IMR-90 (cell line): ENCODE measurements around the gene FAM163A. TPM values are rescaled to one million over a fixed set of nuclear protein-coding genes. Genes with fewer than 3 reads are reported as not detected.

ENCODE experiments used
- ATAC-seq: fragments of 200-7000 bp; cut with Tn5 transposase; 2 replicates; pipeline ENCODE4 v1.9.1; 2020; ENCODE audit warnings: low read depth, mild to moderate bottlenecking, moderate library complexity
- BruUV-seq: library from RNA; stranded (reverse); fragments of 400-500 nt; replicated peaks from 2 replicates; lab custom pipeline; 2021; lab: Mats Ljungman, UMichigan
- CTCF ChIA-PET: fragments of 300-600 bp; formaldehyde crosslinking; extraction: SDS; loops from one replicate; lab custom pipeline; 2021; ENCODE audit warnings: antibody characterized with exemption; lab: Yijun Ruan, JAX
- POLR2A ChIA-PET: fragments of 300-600 bp; sonication (Branson Sonifier 250); formaldehyde crosslinking; loops from one replicate; lab custom pipeline; 2022; ENCODE audit warnings: antibody characterized with exemption; ENCODE audit not compliant: unreplicated experiment; lab: Charles Lee
- DNase-seq: peaks from one replicate; pipeline ENCODE4 v3.0.0; 2013
- H2AFZ ChIP-seq: replicated peaks from 2 replicates; pipeline ENCODE3; 2013; ENCODE audit warnings: low read length, mild to moderate bottlenecking; ENCODE audit not compliant: poor library complexity
- H2AK5ac ChIP-seq: 2 replicates; pipeline ENCODE4 v1.6.1; 2013; ENCODE audit warnings: low read depth, low read length, inconsistent platforms
- H2AK9ac ChIP-seq: replicated peaks from 2 replicates; pipeline ENCODE3; 2013; ENCODE audit warnings: mild to moderate bottlenecking, low read depth, low read length, moderate library complexity; ENCODE audit not compliant: poor library complexity
- H2BK120ac ChIP-seq: 2 replicates; pipeline ENCODE4 v1.6.1; 2013; ENCODE audit warnings: low read depth, low read length, inconsistent platforms
- H2BK15ac ChIP-seq: 3 replicates; pipeline ENCODE4 v1.6.1; 2013; ENCODE audit warnings: low read depth, low read length, inconsistent platforms
- H2BK20ac ChIP-seq: 2 replicates; pipeline ENCODE4 v1.6.1; 2013; ENCODE audit warnings: low read depth, mild to moderate bottlenecking, inconsistent platforms, low read length, moderate library complexity
- H2BK5ac ChIP-seq: 2 replicates; pipeline ENCODE4 v1.6.1; 2013; ENCODE audit warnings: mild to moderate bottlenecking, low read depth, low read length, inconsistent platforms; ENCODE audit not compliant: poor library complexity, severe bottlenecking
- H3K14ac ChIP-seq: replicated peaks from 2 replicates; pipeline ENCODE4 v1.6.1; 2013; ENCODE audit warnings: low read depth, low read length, inconsistent platforms
- H3K18ac ChIP-seq: 2 replicates; pipeline ENCODE4 v1.6.1; 2013; ENCODE audit warnings: low read depth, low read length, control low read depth
- H3K23ac ChIP-seq: 2 replicates; pipeline ENCODE4 v1.6.1; 2013; ENCODE audit warnings: low read depth, low read length, inconsistent platforms
- H3K27ac ChIP-seq: 2 replicates; pipeline ENCODE4 v1.5.1; 2013; ENCODE audit warnings: mild to moderate bottlenecking, control low read depth, low read length; ENCODE audit not compliant: insufficient read depth
- H3K27me3 ChIP-seq: 2 replicates; pipeline ENCODE4 v1.6.1; 2013; ENCODE audit warnings: low read length; ENCODE audit not compliant: control insufficient read depth, insufficient read depth
- H3K36me3 ChIP-seq: 2 replicates; pipeline ENCODE4 v1.6.1; 2013; ENCODE audit warnings: low read length, mixed read lengths; ENCODE audit not compliant: control insufficient read depth, insufficient read depth
- H3K4ac ChIP-seq: 2 replicates; pipeline ENCODE4 v1.6.1; 2013; ENCODE audit warnings: low read depth, low read length, inconsistent platforms
- H3K4me1 ChIP-seq: 2 replicates; pipeline ENCODE4 v1.6.1; 2013; ENCODE audit warnings: low read length, mixed read lengths; ENCODE audit not compliant: control insufficient read depth, insufficient read depth
- H3K4me2 ChIP-seq: 2 replicates; pipeline ENCODE4 v1.6.1; 2013; ENCODE audit warnings: low read depth, mild to moderate bottlenecking, control low read depth, low read length, moderate library complexity
- H3K4me3 ChIP-seq: 2 replicates; pipeline ENCODE4 v1.5.1; 2013; ENCODE audit warnings: low read depth, mild to moderate bottlenecking, control low read depth, low read length, moderate library complexity; ENCODE audit not compliant: insufficient read depth
- H3K56ac ChIP-seq: 2 replicates; pipeline ENCODE4 v1.6.1; 2013; ENCODE audit warnings: low read length, inconsistent platforms; ENCODE audit not compliant: insufficient read depth; ENCODE audit errors: extremely low read depth
- H3K79me1 ChIP-seq, 2 experiments: 2 replicates each; pipeline ENCODE4 v1.6.1; 2013; ENCODE audit warnings: low read length in 2 of 2, inconsistent platforms in 1 of 2, low read depth in 1 of 2
- H3K9ac ChIP-seq: 2 replicates; pipeline ENCODE4 v1.6.1; 2013; ENCODE audit warnings: low read depth, low read length, control low read depth
- H3K9me1 ChIP-seq: 2 replicates; pipeline ENCODE4 v1.6.1; 2013; ENCODE audit warnings: low read length, inconsistent platforms; ENCODE audit not compliant: insufficient read depth
- H3K9me3 ChIP-seq: 2 replicates; pipeline ENCODE4 v1.6.1; 2013; ENCODE audit warnings: low read length; ENCODE audit not compliant: control insufficient read depth, insufficient read depth
- H4K20me1 ChIP-seq: 2 replicates; pipeline ENCODE4 v1.6.1; 2013; ENCODE audit warnings: low read length, inconsistent platforms; ENCODE audit not compliant: insufficient read depth
- H4K5ac ChIP-seq: 2 replicates; pipeline ENCODE4 v1.6.1; 2013; ENCODE audit warnings: mild to moderate bottlenecking, low read depth, low read length, control low read depth
- H4K8ac ChIP-seq, 2 experiments: 2 replicates each; pipeline ENCODE4 v1.6.1; 2013; ENCODE audit warnings: low read depth in 2 of 2, low read length in 2 of 2, control low read depth in 1 of 2, inconsistent platforms in 1 of 2
- H4K91ac ChIP-seq: 2 replicates; pipeline ENCODE4 v1.6.1; 2013; ENCODE audit warnings: low read depth, low read length, inconsistent platforms; ENCODE audit not compliant: insufficient read depth
- BHLHE40 ChIP-seq: fragments of 150-350 bp; IDR thresholded peaks from 2 replicates; pipeline ENCODE4 v1.6.1; 2016; ENCODE audit warnings: mild to moderate bottlenecking, low read depth, low read length
- CEBPB ChIP-seq: IDR thresholded peaks from 2 replicates; pipeline ENCODE4 v1.6.1; 2012; ENCODE audit warnings: low read depth, low read length, improper control_type of control experiment
- CHD1 ChIP-seq: IDR thresholded peaks from 2 replicates; pipeline ENCODE4 v1.6.1; 2012; ENCODE audit warnings: low read depth, low read length, improper control_type of control experiment
- CTCF ChIP-seq: conservative IDR thresholded peaks from 2 replicates; pipeline ENCODE4 v1.5.1; 2012; ENCODE audit warnings: mild to moderate bottlenecking, low read depth, low read length, improper control_type of control experiment
- FOS ChIP-seq: fragments of 150-350 bp; IDR thresholded peaks from 2 replicates; pipeline ENCODE4 v1.6.1; 2016; ENCODE audit warnings: low read depth, low read length
- MAFK ChIP-seq: IDR thresholded peaks from 2 replicates; pipeline ENCODE4 v1.6.1; 2012; ENCODE audit warnings: low read depth, low read length, improper control_type of control experiment
- MAZ ChIP-seq: IDR thresholded peaks from 2 replicates; pipeline ENCODE4 v1.6.1; 2012; ENCODE audit warnings: low read depth, mild to moderate bottlenecking, low read length, improper control_type of control experiment, moderate library complexity, borderline replicate concordance
- MXI1 ChIP-seq: IDR thresholded peaks from 2 replicates; pipeline ENCODE4 v1.6.1; 2012; ENCODE audit warnings: low read depth, mild to moderate bottlenecking, low read length, moderate library complexity, borderline replicate concordance
- NFE2L2 ChIP-seq: fragments of 150-350 bp; IDR thresholded peaks from 2 replicates; pipeline ENCODE4 v1.6.1; 2016; ENCODE audit warnings: low read depth, mild to moderate bottlenecking, low read length
- POLR2A ChIP-seq: IDR thresholded peaks from 2 replicates; pipeline ENCODE4 v1.6.1; 2012; ENCODE audit warnings: mild to moderate bottlenecking, low read depth, low read length
- RAD21 ChIP-seq: IDR thresholded peaks from 2 replicates; pipeline ENCODE4 v1.6.1; 2012; ENCODE audit warnings: low read length, improper control_type of control experiment
- RCOR1 ChIP-seq: IDR thresholded peaks from 2 replicates; pipeline ENCODE4 v1.6.1; 2012; ENCODE audit warnings: mild to moderate bottlenecking, low read length, improper control_type of control experiment; ENCODE audit not compliant: insufficient replicate concordance
- RFX5 ChIP-seq: IDR thresholded peaks from 2 replicates; pipeline ENCODE4 v1.8.0; 2012; ENCODE audit warnings: low read depth, mild to moderate bottlenecking, low read length, moderate library complexity
- SMC3 ChIP-seq: fragments of 150-350 bp; IDR thresholded peaks from 2 replicates; pipeline ENCODE4 v1.6.1; 2016; ENCODE audit warnings: low read depth, mild to moderate bottlenecking, antibody characterized with exemption, low read length, moderate library complexity
- WGBS, 2 experiments: methylation state at CpG; one replicate each; pipeline versions ENCODE4 v1.1.5 to v1.1.7; 2013; ENCODE audit warnings: missing lambda C conversion rate in 2 of 2; ENCODE audit not compliant: insufficient read length in 1 of 2; ENCODE audit errors: extremely low coverage in 2 of 2; 5-methylcytosine and 5-hydroxymethylcytosine counted together
- dilution Hi-C: fragments of 300-500 bp; cut with HindIII; formaldehyde crosslinking; loops from one replicate; pipeline ENCODE4 v1.14.3; 2018; ENCODE audit warnings: low sequenced_read_pairs; ENCODE audit not compliant: unreplicated experiment
- in situ Hi-C: fragments of 300-500 bp; cut with MboI; formaldehyde crosslinking; loops from 3 replicates; pipeline ENCODE4 v1.14.3; 2019; ENCODE audit warnings: low sequenced_read_pairs, inconsistent platforms, mixed read lengths
- intact Hi-C: fragments of 100-400 bp; cut with micrococcal nuclease; formaldehyde crosslinking; loops from 2 replicates; pipeline ENCODE4 v1.10.0; 2022
- polyA plus RNA-seq, 3 experiments: library from polyadenylated mRNA; depleted of rRNA; stranded (reverse); fragments of >200 nt; gene quantifications; 2 replicates each; pipeline ENCODE4 v1.2.3, GENCODE V29; 2012; ENCODE audit warnings: low replicate concordance in 1 of 3
- total RNA-seq: library from RNA; depleted of rRNA; stranded (reverse); fragments of >200 nt; gene quantifications from 2 replicates; pipeline ENCODE4 v1.2.3, GENCODE V29; 2012
- TF ChIP-seq, protein P1 (sequence below): fragments of 150-350 bp; IDR thresholded peaks from 2 replicates; pipeline ENCODE4 v1.6.1; 2016; ENCODE audit warnings: low read depth, mild to moderate bottlenecking, low read length, moderate library complexity, borderline replicate concordance
- TF ChIP-seq, protein P2 (sequence below): fragments of 150-350 bp; IDR thresholded peaks from 2 replicates; pipeline ENCODE4 v1.6.1; 2017; ENCODE audit warnings: mild to moderate bottlenecking, antibody characterized with exemption, low read length, low read depth

The FAM163A gene
- total and polyA plus RNA-seq, 2 of the 4 experiments (the other 2 are of a cell fraction), result not detected

- Histone ChIP-seq H3K4me3 (no peak overlapping the region), H4K8ac (no peak overlapping the region), H2BK120ac (no peak overlapping the region), H2AK9ac (no peak overlapping the region), H4K91ac (no peak overlapping the region), H3K56ac (no peak overlapping the region), H3K14ac (no peak overlapping the region), H3K27me3 (peaks cover 61% of the 10 kb centered on the region), H3K9me1 (no peaks in the 10 kb centered on the region), H3K18ac (no peak overlapping the region), H4K5ac (no peak overlapping the region), H2BK20ac (no peak overlapping the region), H3K36me3 (no peaks in the 10 kb centered on the region), H3K4ac (no peak overlapping the region), H2BK15ac (no peak overlapping the region), H2AK5ac (no peak overlapping the region), H3K9ac (no peak overlapping the region), H3K4me1 (no peaks in the 10 kb centered on the region), H3K27ac (no peak overlapping the region), H3K4me2 (no peak overlapping the region), H2BK5ac (no peak overlapping the region), H2AFZ (no peak overlapping the region), H3K9me3 (peaks cover 2% of the 10 kb centered on the region), H3K23ac (no peak overlapping the region), H3K79me1 (no peaks in the 10 kb centered on the region), H4K20me1 (no peaks in the 10 kb centered on the region)
- DNase-seq (no peak), ATAC-seq (no peak)
- POLR2A ChIA-PET, result no interaction called here
- in situ Hi-C loops, result no loop called here
- CTCF ChIA-PET, result no interaction called here
- TF ChIP-seq MAZ (no peak), CHD1 (no peak), CEBPB (no peak), POLR2A (no peak), BHLHE40 (no peak), SMC3 (no peak), RAD21 (no peak), FOS (no peak), RFX5 (no peak), MXI1 (no peak), CTCF (no peak), NFE2L2 (no peak), MAFK (no peak), RCOR1 (no peak)
- TF ChIP-seq, protein P1, sequence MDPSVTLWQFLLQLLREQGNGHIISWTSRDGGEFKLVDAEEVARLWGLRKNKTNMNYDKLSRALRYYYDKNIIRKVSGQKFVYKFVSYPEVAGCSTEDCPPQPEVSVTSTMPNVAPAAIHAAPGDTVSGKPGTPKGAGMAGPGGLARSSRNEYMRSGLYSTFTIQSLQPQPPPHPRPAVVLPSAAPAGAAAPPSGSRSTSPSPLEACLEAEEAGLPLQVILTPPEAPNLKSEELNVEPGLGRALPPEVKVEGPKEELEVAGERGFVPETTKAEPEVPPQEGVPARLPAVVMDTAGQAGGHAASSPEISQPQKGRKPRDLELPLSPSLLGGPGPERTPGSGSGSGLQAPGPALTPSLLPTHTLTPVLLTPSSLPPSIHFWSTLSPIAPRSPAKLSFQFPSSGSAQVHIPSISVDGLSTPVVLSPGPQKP, result no peak
- TF ChIP-seq, protein P2, sequence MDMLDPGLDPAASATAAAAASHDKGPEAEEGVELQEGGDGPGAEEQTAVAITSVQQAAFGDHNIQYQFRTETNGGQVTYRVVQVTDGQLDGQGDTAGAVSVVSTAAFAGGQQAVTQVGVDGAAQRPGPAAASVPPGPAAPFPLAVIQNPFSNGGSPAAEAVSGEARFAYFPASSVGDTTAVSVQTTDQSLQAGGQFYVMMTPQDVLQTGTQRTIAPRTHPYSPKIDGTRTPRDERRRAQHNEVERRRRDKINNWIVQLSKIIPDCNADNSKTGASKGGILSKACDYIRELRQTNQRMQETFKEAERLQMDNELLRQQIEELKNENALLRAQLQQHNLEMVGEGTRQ, result no peak
- dilution Hi-C loops, result no loop called here
- intact Hi-C loops, result no loop called here
- BruUV-seq, result no TSS peak
- 0% methylated on average over 2 of the region's 10 CpGs; no CpG with 5 or more reads in 1 of the 2 experiments for WGBS, 2 experiments
These were observed 800 bp upstream of the FAM163A start for GRCh38 chr1:179742291-179742690.
